GM06990 (cell line): ENCODE results near the gene PVR.

Experiments
- DNase-seq: peaks from one replicate; pipeline ENCODE4 v3.0.0-alpha.2; 2011; ENCODE audit not compliant: insufficient read length; ENCODE audit errors: extremely low read depth
- H3K27me3 ChIP-seq: replicated peaks from 2 replicates; pipeline ENCODE4 v1.6.0; 2011; ENCODE audit warnings: low read length; ENCODE audit not compliant: control insufficient read depth, insufficient read depth
- H3K36me3 ChIP-seq: 2 replicates; pipeline ENCODE4 v1.5.1; 2011; ENCODE audit warnings: low read length; ENCODE audit not compliant: control insufficient read depth, insufficient read depth
- H3K4me3 ChIP-seq: replicated peaks from 2 replicates; pipeline ENCODE4 v1.5.1; 2011; ENCODE audit warnings: low read depth, mild to moderate bottlenecking, control low read depth, low read length
- TF ChIP-seq, protein P1 (sequence below): IDR thresholded peaks from 2 replicates; pipeline ENCODE4 v1.5.1; 2011; ENCODE audit warnings: low read length, control low read depth, mild to moderate bottlenecking, inconsistent platforms; ENCODE audit not compliant: insufficient read depth, poor library complexity, severe bottlenecking

The PVR gene

DNA sequence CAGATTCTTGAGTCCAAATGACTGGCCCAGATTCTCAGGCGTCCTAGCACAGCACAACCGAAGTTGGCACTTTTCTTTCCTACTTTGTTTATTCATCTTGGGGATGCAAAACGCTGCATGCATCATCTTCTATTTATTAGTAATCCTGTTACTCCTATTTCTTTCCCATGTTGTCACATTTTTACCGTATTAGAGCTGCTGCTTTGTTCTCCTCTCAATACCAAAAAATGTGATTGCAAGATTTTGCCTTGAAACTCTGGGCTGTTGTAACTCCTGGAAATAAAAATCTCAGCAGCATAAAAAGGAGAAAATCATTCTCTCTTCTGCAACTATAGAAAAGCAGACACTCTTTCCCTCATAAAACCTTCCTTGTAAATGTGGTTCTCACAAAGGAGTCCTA, 43.2 kb upstream of the PVR start:
- H3K4me3 ChIP-seq = no peak overlapping the region
- TF ChIP-seq, protein P1, sequence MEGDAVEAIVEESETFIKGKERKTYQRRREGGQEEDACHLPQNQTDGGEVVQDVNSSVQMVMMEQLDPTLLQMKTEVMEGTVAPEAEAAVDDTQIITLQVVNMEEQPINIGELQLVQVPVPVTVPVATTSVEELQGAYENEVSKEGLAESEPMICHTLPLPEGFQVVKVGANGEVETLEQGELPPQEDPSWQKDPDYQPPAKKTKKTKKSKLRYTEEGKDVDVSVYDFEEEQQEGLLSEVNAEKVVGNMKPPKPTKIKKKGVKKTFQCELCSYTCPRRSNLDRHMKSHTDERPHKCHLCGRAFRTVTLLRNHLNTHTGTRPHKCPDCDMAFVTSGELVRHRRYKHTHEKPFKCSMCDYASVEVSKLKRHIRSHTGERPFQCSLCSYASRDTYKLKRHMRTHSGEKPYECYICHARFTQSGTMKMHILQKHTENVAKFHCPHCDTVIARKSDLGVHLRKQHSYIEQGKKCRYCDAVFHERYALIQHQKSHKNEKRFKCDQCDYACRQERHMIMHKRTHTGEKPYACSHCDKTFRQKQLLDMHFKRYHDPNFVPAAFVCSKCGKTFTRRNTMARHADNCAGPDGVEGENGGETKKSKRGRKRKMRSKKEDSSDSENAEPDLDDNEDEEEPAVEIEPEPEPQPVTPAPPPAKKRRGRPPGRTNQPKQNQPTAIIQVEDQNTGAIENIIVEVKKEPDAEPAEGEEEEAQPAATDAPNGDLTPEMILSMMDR = no peak
- DNase-seq = no peak
- H3K27me3 ChIP-seq = no peaks in the 10 kb centered on the region
- H3K36me3 ChIP-seq = no peaks in the 10 kb centered on the region

DNA sequence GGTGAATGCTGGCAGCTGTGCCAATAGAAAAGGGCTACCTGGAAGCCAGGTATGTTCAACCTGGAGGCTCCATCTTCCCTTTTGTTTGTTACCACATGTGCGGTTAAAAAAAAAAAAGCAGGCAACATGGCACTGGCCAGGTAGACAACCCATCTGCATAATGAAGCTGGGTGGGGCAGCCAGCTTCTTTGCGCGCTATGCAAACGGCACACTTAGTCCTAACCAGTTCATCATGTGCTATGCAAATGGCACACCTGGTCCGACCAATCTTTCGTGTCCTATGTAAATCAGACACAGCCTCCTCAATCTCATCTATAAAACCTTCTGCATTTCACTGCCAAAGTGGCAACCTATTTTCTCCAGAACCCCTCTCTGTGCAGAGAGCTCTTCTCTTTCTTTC, 41.6 kb upstream of the PVR start:
- TF ChIP-seq, protein P1 = no peak
- no peaks in the 10 kb centered on the region for H3K36me3 ChIP-seq
- no peak overlapping the region for H3K4me3 ChIP-seq
- H3K27me3 ChIP-seq = no peaks in the 10 kb centered on the region
- DNase-seq = no peak

DNA sequence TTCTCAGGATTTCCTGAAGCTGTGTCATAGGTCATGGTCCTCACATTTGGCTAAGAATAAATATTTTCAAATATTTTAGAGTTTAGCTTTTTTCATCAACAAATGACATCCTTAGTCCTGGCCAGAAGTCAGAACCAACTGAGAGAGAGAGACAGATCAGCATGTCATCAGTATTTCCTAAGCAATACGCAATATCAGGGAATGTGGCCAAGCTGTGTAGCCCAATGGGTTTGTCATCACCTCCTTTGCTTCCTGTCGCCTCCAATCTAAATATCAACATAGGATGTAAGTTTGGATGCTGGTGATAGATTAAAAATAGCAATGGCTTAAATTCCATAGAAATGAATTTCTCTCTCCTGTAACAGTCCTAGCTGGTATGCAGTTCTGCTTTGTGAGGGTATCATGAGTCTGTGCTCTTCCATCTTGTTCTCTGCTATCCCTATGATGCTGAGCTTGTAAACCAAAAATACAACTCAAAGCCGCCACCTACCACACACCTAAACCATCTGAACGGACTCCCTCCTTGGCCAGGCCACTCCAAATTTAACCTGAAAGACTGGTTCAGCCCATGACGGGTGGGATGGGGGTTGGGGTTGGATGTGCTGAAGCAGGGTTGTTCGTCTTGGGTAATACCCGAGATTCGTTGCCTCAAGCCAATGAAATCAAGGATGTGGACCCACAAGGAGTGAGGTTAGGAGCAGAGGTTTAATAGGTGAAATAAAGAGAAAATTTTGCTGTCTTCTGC, 40.3 kb upstream of the PVR start:
- no peak for DNase-seq
- TF ChIP-seq, protein P1 = no peak
- Histone ChIP-seq H3K4me3 (no peak overlapping the region), H3K36me3 (no peaks in the 10 kb centered on the region), H3K27me3 (no peaks in the 10 kb centered on the region)

- DNase-seq = no peak
- Histone ChIP-seq H3K27me3 (no peaks in the 10 kb centered on the region), H3K4me3 (no peak overlapping the region), H3K36me3 (no peaks in the 10 kb centered on the region)
- TF ChIP-seq, protein P1 = no peak
Observed at GRCh38 chr19:44604241-44604640, 39.5 kb upstream of the PVR start.

- TF ChIP-seq, protein P1 = no peak
- no peak overlapping the region for H3K4me3 ChIP-seq
- no peaks in the 10 kb centered on the region for H3K27me3 ChIP-seq
- DNase-seq = no peak
- H3K36me3 ChIP-seq = no peaks in the 10 kb centered on the region
Observed at GRCh38 chr19:44605547-44605946, 38.2 kb upstream of the PVR start.

- Histone ChIP-seq H3K27me3 (no peaks in the 10 kb centered on the region), H3K36me3 (no peaks in the 10 kb centered on the region), H3K4me3 (no peak overlapping the region)
- TF ChIP-seq, protein P1 = no peak
- no peak for DNase-seq
Observed at GRCh38 chr19:44607049-44607448, 36.7 kb upstream of the PVR start.
